RWPE2 (cell line): ENCODE results near the gene SLC24A3.

Experiments
- ATAC-seq: fragments of 200-7000 bp; cut with Tn5 transposase; 3 replicates; pipeline ENCODE4 v1.9.1; 2021; ENCODE audit warnings: low read depth
- DNase-seq: peaks from one replicate; pipeline ENCODE4 v3.0.0-alpha.2; 2020; ENCODE audit warnings: low spot score
- H3K27ac ChIP-seq: fragments of 450-650 bp; 2 replicates; pipeline ENCODE4 v1.5.1; 2017; ENCODE audit warnings: mild to moderate bottlenecking; ENCODE audit not compliant: poor library complexity, severe bottlenecking
- H3K27me3 ChIP-seq: fragments of 250-450 bp; sonication (Bioruptor Pico); 2 replicates; pipeline ENCODE4 v1.5.1; 2021; ENCODE audit warnings: mild to moderate bottlenecking, moderate library complexity; ENCODE audit not compliant: insufficient read depth, poor library complexity, severe bottlenecking
- H3K36me3 ChIP-seq: fragments of 250-450 bp; sonication (Bioruptor Pico); 2 replicates; pipeline ENCODE4 v1.5.1; 2020; ENCODE audit warnings: low read depth, mild to moderate bottlenecking, moderate library complexity
- H3K4me1 ChIP-seq: fragments of 250-450 bp; sonication (Bioruptor Pico); 2 replicates; pipeline ENCODE4 v1.5.1; 2021; ENCODE audit warnings: mild to moderate bottlenecking, moderate library complexity; ENCODE audit not compliant: insufficient read depth, poor library complexity, severe bottlenecking
- H3K4me3 ChIP-seq: fragments of 250-450 bp; sonication (Bioruptor Pico); 2 replicates; pipeline ENCODE4 v1.5.1; 2021; ENCODE audit warnings: mild to moderate bottlenecking, moderate library complexity; ENCODE audit not compliant: severe bottlenecking
- H3K9me3 ChIP-seq: fragments of 250-450 bp; sonication (Bioruptor Pico); 2 replicates; pipeline ENCODE4 v1.5.1; 2021; ENCODE audit warnings: mild to moderate bottlenecking, moderate library complexity; ENCODE audit not compliant: severe bottlenecking
- TF ChIP-seq, protein P1 (sequence below): fragments of 450-650 bp; IDR thresholded peaks from one replicate; pipeline ENCODE4 v1.5.1; 2017; ENCODE audit warnings: mild to moderate bottlenecking, moderate library complexity; ENCODE audit not compliant: poor library complexity, severe bottlenecking

SLC24A3 gene

DNA sequence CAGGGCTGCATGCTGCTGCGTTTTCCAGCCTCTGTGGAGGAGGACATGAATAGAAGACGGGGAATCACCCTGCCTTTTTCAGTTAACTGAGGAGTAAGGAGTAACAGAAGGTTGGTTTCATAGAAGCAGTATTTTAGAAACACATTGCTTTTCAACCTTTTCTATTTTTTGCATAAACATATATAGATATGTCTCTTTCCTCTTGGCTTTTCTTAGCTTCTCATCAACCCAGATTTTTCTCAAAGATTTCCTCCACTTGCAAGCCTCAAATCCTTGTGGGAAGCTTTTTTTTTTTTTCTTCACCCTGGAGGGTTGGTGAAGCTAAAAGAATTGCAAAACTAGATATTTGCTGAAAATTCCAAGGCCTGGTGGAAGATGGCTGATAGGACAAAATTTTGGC, 6.0 kb downstream of the SLC24A3 start:
- peaks cover 41% of the 10 kb centered on the region for H3K27me3 ChIP-seq
- H3K4me3 ChIP-seq = no peak overlapping the region
- DNase-seq = no peak
- TF ChIP-seq, protein P1, sequence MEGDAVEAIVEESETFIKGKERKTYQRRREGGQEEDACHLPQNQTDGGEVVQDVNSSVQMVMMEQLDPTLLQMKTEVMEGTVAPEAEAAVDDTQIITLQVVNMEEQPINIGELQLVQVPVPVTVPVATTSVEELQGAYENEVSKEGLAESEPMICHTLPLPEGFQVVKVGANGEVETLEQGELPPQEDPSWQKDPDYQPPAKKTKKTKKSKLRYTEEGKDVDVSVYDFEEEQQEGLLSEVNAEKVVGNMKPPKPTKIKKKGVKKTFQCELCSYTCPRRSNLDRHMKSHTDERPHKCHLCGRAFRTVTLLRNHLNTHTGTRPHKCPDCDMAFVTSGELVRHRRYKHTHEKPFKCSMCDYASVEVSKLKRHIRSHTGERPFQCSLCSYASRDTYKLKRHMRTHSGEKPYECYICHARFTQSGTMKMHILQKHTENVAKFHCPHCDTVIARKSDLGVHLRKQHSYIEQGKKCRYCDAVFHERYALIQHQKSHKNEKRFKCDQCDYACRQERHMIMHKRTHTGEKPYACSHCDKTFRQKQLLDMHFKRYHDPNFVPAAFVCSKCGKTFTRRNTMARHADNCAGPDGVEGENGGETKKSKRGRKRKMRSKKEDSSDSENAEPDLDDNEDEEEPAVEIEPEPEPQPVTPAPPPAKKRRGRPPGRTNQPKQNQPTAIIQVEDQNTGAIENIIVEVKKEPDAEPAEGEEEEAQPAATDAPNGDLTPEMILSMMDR = no peak
- no peak for ATAC-seq
- no peaks in the 10 kb centered on the region for H3K4me1 ChIP-seq
- no peaks in the 10 kb centered on the region for H3K36me3 ChIP-seq
- H3K9me3 ChIP-seq = no peaks in the 10 kb centered on the region
- no peak overlapping the region for H3K27ac ChIP-seq

DNA sequence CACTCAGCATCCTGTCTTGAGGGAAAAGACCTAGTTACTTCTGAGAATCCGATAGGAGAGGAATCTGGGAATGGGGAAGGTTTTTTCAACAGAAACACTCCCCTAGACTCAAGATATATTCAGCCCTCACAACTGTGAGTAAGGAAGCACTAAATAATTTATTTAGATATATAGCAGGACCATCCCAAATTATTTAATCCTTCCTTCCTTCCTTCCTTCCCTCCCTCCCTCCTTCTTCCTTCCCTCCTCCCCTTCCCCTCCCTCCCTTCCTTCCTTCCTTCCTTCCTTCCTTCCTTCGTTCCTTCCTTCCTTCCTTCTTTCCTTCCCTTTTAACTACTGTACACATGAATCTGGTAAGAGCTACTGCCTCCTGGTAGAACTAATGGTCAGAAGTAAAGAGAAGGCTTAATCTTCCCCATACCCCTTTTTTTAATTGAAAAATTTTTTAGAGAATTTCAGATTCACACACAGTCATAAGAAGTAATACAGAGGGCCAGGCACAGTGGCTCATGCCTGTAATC, 10.1 kb downstream of the SLC24A3 start:
- DNase-seq (no peak), ATAC-seq (no peak)
- H3K27ac ChIP-seq = no peak overlapping the region
- TF ChIP-seq, protein P1 = no peak
- peaks cover 3% of the 10 kb centered on the region for H3K27me3 ChIP-seq
- H3K4me1 ChIP-seq = no peaks in the 10 kb centered on the region
- H3K9me3 ChIP-seq = no peaks in the 10 kb centered on the region
- H3K36me3 ChIP-seq = no peaks in the 10 kb centered on the region
- no peak overlapping the region for H3K4me3 ChIP-seq

DNA sequence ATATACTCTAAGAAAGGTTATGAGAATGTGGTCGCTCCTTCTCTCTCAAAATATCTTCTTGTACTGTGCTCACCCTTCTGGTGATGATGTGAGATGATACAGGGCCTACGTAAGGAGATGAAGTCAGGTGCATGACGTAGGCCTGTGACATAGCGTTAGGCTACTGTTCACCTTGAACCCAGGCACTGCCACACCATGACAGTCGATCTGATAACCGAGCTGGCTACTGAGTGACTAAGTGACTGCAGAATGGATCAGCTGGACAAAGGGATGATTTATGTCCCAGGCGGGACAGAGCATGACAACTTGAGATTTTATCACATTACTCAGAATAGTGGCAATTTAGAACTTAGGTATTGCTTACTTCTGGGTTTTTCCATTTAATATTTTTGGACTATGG, 11.2 kb downstream of the SLC24A3 start:
- peaks cover 3% of the 10 kb centered on the region for H3K27me3 ChIP-seq
- ATAC-seq (no peak), DNase-seq (no peak)
- TF ChIP-seq, protein P1 = no peak
- H3K4me3 ChIP-seq = no peak overlapping the region
- no peak overlapping the region for H3K27ac ChIP-seq
- H3K9me3 ChIP-seq = no peaks in the 10 kb centered on the region
- H3K36me3 ChIP-seq = no peaks in the 10 kb centered on the region
- no peaks in the 10 kb centered on the region for H3K4me1 ChIP-seq

DNA sequence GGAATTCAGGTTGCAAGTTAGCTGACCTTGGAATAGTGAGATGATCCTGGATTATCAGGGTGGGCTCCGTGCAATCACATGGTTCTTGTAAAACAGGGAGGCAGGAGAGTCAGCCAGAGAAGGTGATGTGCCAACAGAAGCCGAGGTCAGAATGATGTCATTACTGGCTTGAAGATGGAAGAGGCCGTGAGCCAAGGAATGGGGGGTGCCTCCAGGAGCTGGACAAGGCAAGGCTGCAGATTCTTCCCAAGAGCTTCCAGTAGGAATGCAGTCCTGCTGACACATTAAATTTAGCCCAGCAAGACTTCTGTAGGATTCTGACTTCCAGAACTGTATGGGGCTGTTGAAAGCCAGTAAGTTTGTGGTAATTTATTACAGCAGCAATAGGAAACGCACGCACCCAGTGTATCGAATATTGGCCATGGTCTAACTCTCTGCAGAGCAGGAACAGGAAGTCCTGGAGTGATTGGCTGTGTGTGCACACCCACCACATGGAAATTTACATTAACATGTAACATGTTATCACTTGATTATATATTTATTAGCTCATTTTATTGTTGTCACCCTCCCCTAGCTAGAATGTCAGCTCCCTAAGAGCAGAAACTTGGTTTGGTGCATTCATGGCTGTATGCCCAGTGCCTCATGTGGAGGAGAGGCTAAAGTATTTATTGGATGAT, 19.1 kb downstream of the SLC24A3 start:
- no peaks in the 10 kb centered on the region for H3K4me1 ChIP-seq

More for the DNA sequence above, 19.1 kb downstream of the SLC24A3 start:
- H3K36me3 ChIP-seq = no peaks in the 10 kb centered on the region
- H3K27ac ChIP-seq = no peak overlapping the region
- H3K9me3 ChIP-seq = no peaks in the 10 kb centered on the region
- H3K4me3 ChIP-seq = no peak overlapping the region
- no peak for DNase-seq
- TF ChIP-seq, protein P1 = no peak
- no peak for ATAC-seq
- peaks cover 19% of the 10 kb centered on the region for H3K27me3 ChIP-seq
